HCT116 (cell line): Measurements from ENCODE around the gene OSER1. TPM values are rescaled to one million over a fixed set of nuclear protein-coding genes. Genes with fewer than 3 reads are reported as not detected.
A peak's percentile ranks its signal among the peaks of the same experiment; 100 is the strongest.

Experiments used
- ATAC-seq: fragments of 200-7000 bp; cut with Tn5 transposase; 2 replicates; pipeline ENCODE4 v1.9.1; 2020; ENCODE audit warnings: mild to moderate bottlenecking, moderate library complexity
- BruUV-seq: library from RNA; stranded (reverse); fragments of 400-500 nt; replicated peaks from 2 replicates; lab custom pipeline; 2021; lab: Mats Ljungman, UMichigan
- CTCF ChIA-PET: fragments of 300-600 bp; sonication (Branson Sonifier 250); formaldehyde crosslinking; loops from one replicate; lab custom pipeline; 2021; ENCODE audit warnings: antibody characterized with exemption; lab: Charles Lee
- POLR2A ChIA-PET: fragments of 300-600, 350-600 bp; sonication (Branson Sonifier 250); formaldehyde crosslinking; loops from one replicate; lab custom pipeline; 2021; ENCODE audit warnings: antibody characterized with exemption; lab: Charles Lee
- RAD21 ChIA-PET, 2 experiments: fragments of 300-600 bp; sonication (Branson Sonifier 250); formaldehyde crosslinking; loops; one replicate each; lab custom pipeline; 2023; ENCODE audit warnings: low total read pairs in 2 of 2; ENCODE audit not compliant: uncharacterized antibody in 2 of 2, unreplicated experiment in 2 of 2, low non-redundant PET in 1 of 2; lab: Charles Lee
- DNase-seq: peaks from one replicate; pipeline ENCODE4 v3.0.0-alpha.2; 2010; ENCODE audit warnings: low read depth, low spot score
- H2AFZ ChIP-seq: fragments of 200-600 bp; shearing (Covaris generic), sonication (generic); 2 replicates; pipeline ENCODE4 v1.6.1; 2017; ENCODE audit warnings: low read depth, mixed run types, mixed read lengths, antibody characterized with exemption, low read length; ENCODE audit not compliant: poor library complexity, severe bottlenecking
- H3K27ac ChIP-seq: 2 replicates; pipeline ENCODE4 v1.5.1; 2012; ENCODE audit warnings: low read depth, low read length
- H3K27me3 ChIP-seq: fragments of 200-600 bp; sonication (generic); 2 replicates; pipeline ENCODE4 v1.6.1; 2016; ENCODE audit warnings: mixed run types, low read length, mixed read lengths; ENCODE audit not compliant: insufficient read depth
- H3K36me3 ChIP-seq, 2 experiments: fragments of 200-500 bp in 1 of 2; fragments of 200-600 bp in 1 of 2; sonication (Bioruptor generic) in 1 of 2; sonication (generic) in 1 of 2; 2 replicates each; pipeline versions ENCODE4 v1.5.1 to v1.6.1; 2014 to 2016; ENCODE audit warnings: low read length in 2 of 2, inconsistent platforms in 1 of 2, mixed read lengths in 1 of 2, mixed run types in 1 of 2; ENCODE audit not compliant: insufficient read depth in 2 of 2, control insufficient read depth in 1 of 2
- H3K4me1 ChIP-seq, 2 experiments: fragments of 200-600 bp in 1 of 2; sonication (generic) in 1 of 2; 2 replicates each; pipeline versions ENCODE4 v1.5.1 to v1.6.1; 2012 to 2017; ENCODE audit warnings: low read length in 2 of 2, inconsistent platforms in 1 of 2, mild to moderate bottlenecking in 1 of 2, mixed read lengths in 1 of 2, mixed run types in 1 of 2, moderate library complexity in 1 of 2; ENCODE audit not compliant: insufficient read depth in 2 of 2, control insufficient read depth in 1 of 2
- H3K4me2 ChIP-seq: fragments of 200-600 bp; sonication (generic); 2 replicates; pipeline ENCODE4 v1.6.1; 2017; ENCODE audit warnings: mixed run types, low read length, mixed read lengths
- H3K4me3 ChIP-seq, 2 experiments: fragments of 200-600 bp in 1 of 2; sonication (generic) in 1 of 2; replicated peaks in 1 of 2; 2 replicates each; pipeline ENCODE4 v1.5.1; 2011 to 2016; ENCODE audit warnings: low read length in 2 of 2, control low read depth in 1 of 2, low read depth in 1 of 2, mild to moderate bottlenecking in 1 of 2, mixed read lengths in 1 of 2, mixed run types in 1 of 2
- H3K79me2 ChIP-seq: fragments of 200-600 bp; sonication (generic); 2 replicates; pipeline ENCODE4 v1.6.1; 2017; ENCODE audit warnings: mild to moderate bottlenecking, mixed run types, low read length, moderate library complexity, mixed read lengths; ENCODE audit not compliant: insufficient read depth
- H3K9ac ChIP-seq: fragments of 200-600 bp; sonication (generic); 2 replicates; pipeline ENCODE4 v1.6.1; 2016; ENCODE audit warnings: low read length, mixed read lengths
- H3K9me2 ChIP-seq: fragments of 200-600 bp; sonication (generic), shearing (Covaris generic); 2 replicates; pipeline ENCODE4 v1.6.1; 2017; ENCODE audit warnings: mixed run types, mild to moderate bottlenecking, moderate library complexity; ENCODE audit not compliant: insufficient read depth
- H3K9me3 ChIP-seq, 2 experiments: fragments of 200-500 bp in 1 of 2; fragments of 200-600 bp in 1 of 2; sonication (Bioruptor generic) in 1 of 2; sonication (generic) in 1 of 2; 2 replicates each; pipeline ENCODE4 v1.6.1; 2014 to 2017; ENCODE audit warnings: low read length in 2 of 2, mixed read lengths in 2 of 2, inconsistent platforms in 1 of 2, low read depth in 1 of 2, mild to moderate bottlenecking in 1 of 2, mixed run types in 1 of 2, moderate library complexity in 1 of 2; ENCODE audit not compliant: control insufficient read depth in 1 of 2, insufficient read depth in 1 of 2
- H4K20me1 ChIP-seq: fragments of 200-600 bp; sonication (generic), shearing (Covaris generic); 2 replicates; pipeline ENCODE4 v1.6.1; 2017; ENCODE audit warnings: mixed run types, mild to moderate bottlenecking, moderate library complexity; ENCODE audit not compliant: insufficient read depth
- CBX3 ChIP-seq: IDR thresholded peaks from 2 replicates; pipeline ENCODE4 v1.6.1; 2012; ENCODE audit warnings: low read depth
- CEBPB ChIP-seq: IDR thresholded peaks from 2 replicates; pipeline ENCODE4 v1.6.1; 2012; ENCODE audit warnings: low read depth
- EGR1 ChIP-seq: IDR thresholded peaks from 2 replicates; pipeline ENCODE4 v1.6.1; 2012; ENCODE audit warnings: low read depth
- ELF1 ChIP-seq: IDR thresholded peaks from 2 replicates; pipeline ENCODE4 v1.6.1; 2012; ENCODE audit warnings: low read depth, borderline replicate concordance
- EZH2 ChIP-seq: fragments of 200-600 bp; sonication (generic); IDR thresholded peaks from 2 replicates; pipeline ENCODE4 v1.6.1; 2017; ENCODE audit warnings: antibody characterized with exemption, mixed run types
- EZH2phosphoT487 ChIP-seq: fragments of 200-600 bp; IDR thresholded peaks from 2 replicates; pipeline ENCODE4 v1.6.1; 2018; ENCODE audit warnings: antibody characterized with exemption, borderline replicate concordance
- FOSL1 ChIP-seq: IDR thresholded peaks from 2 replicates; pipeline ENCODE4 v1.6.1; 2012; ENCODE audit warnings: low read depth
- JUND ChIP-seq: IDR thresholded peaks from 2 replicates; pipeline ENCODE4 v1.6.1; 2012
- MAX ChIP-seq: IDR thresholded peaks from 2 replicates; pipeline ENCODE4 v1.6.1; 2012
- POLR2A ChIP-seq: IDR thresholded peaks from 2 replicates; pipeline ENCODE4 v1.7.0; 2011; ENCODE audit warnings: borderline replicate concordance; ENCODE audit not compliant: insufficient read depth, insufficient read length; ENCODE audit errors: extremely low read depth
- POLR2AphosphoS5 ChIP-seq: IDR thresholded peaks from 2 replicates; pipeline ENCODE4 v1.6.1; 2011; ENCODE audit warnings: mild to moderate bottlenecking, low read depth, low read length, moderate library complexity
- RAD21 ChIP-seq: IDR thresholded peaks from 2 replicates; pipeline ENCODE4 v1.6.1; 2012; ENCODE audit warnings: low read depth, mild to moderate bottlenecking
- SIN3A ChIP-seq: IDR thresholded peaks from 2 replicates; pipeline ENCODE4 v1.6.1; 2012; ENCODE audit warnings: low read depth
- SP1 ChIP-seq: IDR thresholded peaks from 2 replicates; pipeline ENCODE4 v1.6.1; 2012; ENCODE audit warnings: low read depth
- SRF ChIP-seq: IDR thresholded peaks from 2 replicates; pipeline ENCODE4 v1.6.1; 2012; ENCODE audit warnings: low read depth
- TCF7L2 ChIP-seq: IDR thresholded peaks from 2 replicates; pipeline ENCODE4 v1.7.0; 2011; ENCODE audit warnings: borderline replicate concordance, inconsistent platforms; ENCODE audit not compliant: insufficient read depth, insufficient read length; ENCODE audit errors: extremely low read depth
- YY1 ChIP-seq: IDR thresholded peaks from 2 replicates; pipeline ENCODE4 v1.6.1; 2011; ENCODE audit warnings: low read length, low read depth, moderate library complexity, mild to moderate bottlenecking; ENCODE audit not compliant: insufficient replicate concordance; ENCODE audit errors: extremely low read depth
- ZNF274 ChIP-seq: fragments of 200-500 bp; sonication (Bioruptor generic); IDR thresholded peaks from 2 replicates; pipeline ENCODE4 v1.6.1; 2014; ENCODE audit warnings: mild to moderate bottlenecking, low read depth, low read length, inconsistent platforms
- intact Hi-C: fragments of 100-400 bp; cut with micrococcal nuclease; formaldehyde crosslinking; loops from 2 replicates; pipeline ENCODE4 v1.10.0; 2022
- total RNA-seq: library from RNA; stranded (reverse); gene quantifications from one replicate; pipeline ENCODE4 v1.2.1, GENCODE V29; 2021; ENCODE audit not compliant: unreplicated experiment
- TF ChIP-seq, protein P1 (sequence below): IDR thresholded peaks from 2 replicates; pipeline ENCODE4 v1.6.1; 2012

The OSER1 gene
- total RNA-seq, 1 experiment from 2014 or later: 28.4 TPM

DNA sequence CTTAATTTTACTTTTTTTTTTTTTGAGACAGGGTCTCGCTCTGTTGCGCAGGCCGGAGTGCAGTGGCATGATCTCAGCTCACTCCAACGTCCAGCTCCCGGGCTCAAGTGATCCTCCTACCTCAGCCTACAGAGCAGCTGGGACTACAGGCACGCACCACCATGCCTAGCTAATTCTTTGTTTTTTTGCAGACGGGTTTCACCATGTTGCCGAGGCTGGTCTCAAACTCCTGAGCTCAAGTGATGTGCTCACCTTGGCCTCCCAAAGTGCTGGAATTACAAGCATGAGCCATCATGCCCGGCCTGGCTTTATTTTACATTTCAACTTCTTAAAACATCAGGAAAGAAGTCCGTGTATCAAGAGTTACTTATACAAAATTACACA lies 5.7 kb downstream of the OSER1 start:
- ATAC-seq (no peak), DNase-seq (no peak)
- Histone ChIP-seq H3K27ac (peak overlapping the region; percentile 95), H3K9ac (peak overlapping the region; percentile 57), H3K27me3 (no peaks in the 10 kb centered on the region), H2AFZ (no peak overlapping the region), H3K4me1 (peaks cover 51 to 60% of the 10 kb centered on the region in 2 experiments), H3K36me3 (peaks cover 26 to 27% of the 10 kb centered on the region in 2 experiments), H3K4me2 (peak overlapping the region; percentile 74), H3K9me3 (no peaks in the 10 kb centered on the region), H3K9me2 (no peaks in the 10 kb centered on the region), H4K20me1 (no peaks in the 10 kb centered on the region), H3K4me3 (peak overlapping the region in 1 of 2 experiments; percentile 38; a peak in 1 of 4 replicates), H3K79me2 (peaks cover 90% of the 10 kb centered on the region)
- intact Hi-C loops: no loop called here
- POLR2A ChIA-PET: interaction anchor here (0.6 kb wide), 1 partner anchor 440 kb away, joined by 3 read pairs; no protein-coding TSS in a partner anchor
- BruUV-seq: no TSS peak
- CTCF ChIA-PET: interaction anchor here (1.1 to 1.5 kb wide), 3 partner anchors 13 to 180 kb away, joined by 4 to 7 read pairs (median 5); no protein-coding TSS in a partner anchor
- TF ChIP-seq CEBPB (no peak), ZNF274 (no peak), SIN3A (no peak), SP1 (no peak), EZH2phosphoT487 (no peak), MAX (no peak), CBX3 (no peak), SRF (no peak)
- RAD21 ChIA-PET: no interaction called here

GRCh38 chr20:44204156-44204831 lies 6.3 kb downstream of the OSER1 start:
- Histone ChIP-seq H3K79me2 (peaks cover 89% of the 10 kb centered on the region), H3K36me3 (peaks cover 31% of the 10 kb centered on the region in 2 experiments), H2AFZ (no peak overlapping the region), H3K4me1 (peaks cover 50 to 59% of the 10 kb centered on the region in 2 experiments), H3K4me3 (peak overlapping the region; percentile 4 to 38; a peak in 2 of 4 replicates), H3K9me3 (no peaks in the 10 kb centered on the region), H4K20me1 (no peaks in the 10 kb centered on the region), H3K9me2 (no peaks in the 10 kb centered on the region), H3K4me2 (peak overlapping the region; percentile 74), H3K27me3 (no peaks in the 10 kb centered on the region), H3K27ac (peak overlapping the region; percentile 95), H3K9ac (peak overlapping the region; percentile 57)
- ChIA-PET RAD21 (no interaction called here), POLR2A (interaction anchor here (0.6 kb wide), 1 partner anchor 441 kb away, joined by 3 read pairs; no protein-coding TSS in a partner anchor), CTCF (interaction anchor here (1.1 to 1.5 kb wide), 3 partner anchors 13 to 180 kb away, joined by 4 to 7 read pairs (median 5); no protein-coding TSS in a partner anchor)
- ATAC-seq (peak; percentile 95), DNase-seq (peak; percentile 92)
- intact Hi-C loops: no loop called here
- BruUV-seq: no TSS peak
- TF ChIP-seq SIN3A: peak; percentile 73
- TF ChIP-seq JUND: peak; percentile 98
- no peak for TF ChIP-seq POLR2A
- peak; percentile 51; the same call in 1 of the 2 replicates for TF ChIP-seq POLR2AphosphoS5
- peak; percentile 85; the same call in 1 of the 2 replicates for TF ChIP-seq SRF
- peak; percentile 53; the same call in 1 of the 2 replicates for TF ChIP-seq EGR1
- peak; percentile 56; the same call in 1 of the 2 replicates for TF ChIP-seq MAX
- no peak for TF ChIP-seq EZH2
- TF ChIP-seq SP1: peak; percentile 95
- TF ChIP-seq EZH2phosphoT487: no peak
- peak; percentile 85; the same call in 1 of the 2 replicates for TF ChIP-seq CBX3
- no peak for TF ChIP-seq TCF7L2
- no peak for TF ChIP-seq YY1
- TF ChIP-seq FOSL1: peak; percentile 99
- no peak for TF ChIP-seq ELF1
- TF ChIP-seq RAD21: 0 out of 2 replicates have a peak, but pooled peaks have one; percentile 4
- TF ChIP-seq, protein P1, sequence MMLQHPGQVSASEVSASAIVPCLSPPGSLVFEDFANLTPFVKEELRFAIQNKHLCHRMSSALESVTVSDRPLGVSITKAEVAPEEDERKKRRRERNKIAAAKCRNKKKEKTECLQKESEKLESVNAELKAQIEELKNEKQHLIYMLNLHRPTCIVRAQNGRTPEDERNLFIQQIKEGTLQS: peak; percentile 80; the same call in 1 of the 2 replicates
- TF ChIP-seq CEBPB: peak; percentile 77
